Small intestine (tissue), 7 donors: Measurements from ENCODE around the gene UFSP2. TPM values are rescaled to one million over a fixed set of nuclear protein-coding genes. Genes with fewer than 3 reads are reported as not detected.

Experiments
- DNase-seq, 2 donors: peaks; one replicate each; pipeline versions ENCODE4 v3.0.0 to v3.0.0-alpha.2; 2013
- FAIRE-seq: peaks from 2 replicates; lab custom pipeline; 2012; peaks lifted over from hg19 to GRCh38; lab: Jason Lieb, UNC
- H3K27ac ChIP-seq, 3 donors: one replicate each; pipeline ENCODE4 v1.5.1; 2013; ENCODE audit warnings: low read length in 2 of 3, mild to moderate bottlenecking in 2 of 3, control low read depth in 1 of 3, inconsistent platforms in 1 of 3, low read depth in 1 of 3, moderate library complexity in 1 of 3
- H3K27me3 ChIP-seq, 3 donors: one replicate each; pipeline ENCODE4 v1.6.1; 2013; ENCODE audit warnings: low read length in 3 of 3, inconsistent platforms in 1 of 3; ENCODE audit not compliant: control insufficient read depth in 3 of 3, insufficient read depth in 3 of 3
- H3K36me3 ChIP-seq, 3 donors: one replicate each; pipeline ENCODE4 v1.6.1; 2013; ENCODE audit warnings: low read length in 3 of 3, inconsistent platforms in 1 of 3, low read depth in 1 of 3, mild to moderate bottlenecking in 1 of 3, moderate library complexity in 1 of 3; ENCODE audit not compliant: control insufficient read depth in 3 of 3, insufficient read depth in 2 of 3
- H3K4me1 ChIP-seq, 3 donors: one replicate each; pipeline ENCODE4 v1.6.1; 2013; ENCODE audit warnings: low read length in 2 of 3, inconsistent platforms in 1 of 3, low read depth in 1 of 3, mild to moderate bottlenecking in 1 of 3, moderate library complexity in 1 of 3; ENCODE audit not compliant: control insufficient read depth in 3 of 3, insufficient read depth in 2 of 3
- H3K4me3 ChIP-seq, 3 donors: one replicate each; pipeline ENCODE4 v1.5.1; 2013; ENCODE audit warnings: low read length in 3 of 3, control low read depth in 1 of 3, inconsistent platforms in 1 of 3, low read depth in 1 of 3, mild to moderate bottlenecking in 1 of 3, moderate library complexity in 1 of 3
- H3K9me3 ChIP-seq, 2 donors: one replicate each; pipeline ENCODE4 v1.6.1; 2013; ENCODE audit warnings: low read depth in 1 of 2, low read length in 1 of 2; ENCODE audit not compliant: control insufficient read depth in 2 of 2, insufficient read depth in 1 of 2
- WGBS, 3 donors: extraction: QIAGEN DNeasy Blood & Tissue Kit; methylation state at CpG; one replicate each; pipeline ENCODE4 v1.1.7; 2013; 5-methylcytosine and 5-hydroxymethylcytosine counted together
- polyA plus RNA-seq, 4 donors: library from polyadenylated mRNA; stranded (reverse) in 3 of 4; unstranded in 1 of 4; fragments of 200-250 nt in 3 of 4; fragments of 120-200 nt in 1 of 4; gene quantifications; one replicate each; pipeline versions ENCODE4 v1.2.1 to v1.2.3, GENCODE V29; 2013
- donor health status: healthy with polysubstance abuse.
- donor health status: control.
- donor health status: control.
- donor health status: Bipolar disorder and iron deficiency.
- donor health status: healthy.

The UFSP2 gene
- polyA plus RNA-seq, 4 donors: 14.1 to 25.6 (median 17.5) TPM

- peak overlapping the region in 1 of 3 donors; percentile 36 for H3K27ac ChIP-seq
- peaks cover 0 to 10% (median 0%) of the 10 kb centered on the region in 3 donors for H3K4me1 ChIP-seq
- FAIRE-seq: peak; percentile 5
- no peaks in the 10 kb centered on the region for H3K9me3 ChIP-seq
- DNase-seq: no peak
- peaks cover 0 to 8% (median 7%) of the 10 kb centered on the region in 3 donors for H3K36me3 ChIP-seq
- H3K27me3 ChIP-seq: no peaks in the 10 kb centered on the region
- 39 to 78% (median 73%) methylated on average over 2 of the region's 2 CpGs for WGBS, 3 donors
- H3K4me3 ChIP-seq: no peak overlapping the region
Observed at GRCh38 chr4:185398618-185399017, 27.1 kb downstream of the UFSP2 start.

- DNase-seq (peak; percentile 60 to 78), FAIRE-seq (no peak)
- Histone ChIP-seq H3K4me3 (peak within 1 kb of the TSS; percentile 71 to 94 (median 83)), H3K36me3 (peaks cover 0 to 3% (median 2%) of the 10 kb centered on the region in 3 donors), H3K9me3 (no peaks in the 10 kb centered on the region), H3K4me1 (peaks cover 0 to 10% (median 0%) of the 10 kb centered on the region in 3 donors), H3K27ac (peak within 1 kb of the TSS; percentile 100), H3K27me3 (no peaks in the 10 kb centered on the region)
- WGBS, 3 donors: 3 to 10% (median 9%) methylated on average over 36 to 38 of the region's 38 CpGs
Observed at GRCh38 chr4:185396724-185397385, 28.9 kb downstream of the UFSP2 start, which contains the start of gene ANKRD37. Gene ANKRD37, plus strand, starts transcription at chr4:185396841. Its CDS starts 83 bp downstream, at chr4:185396924.

- no peaks in the 10 kb centered on the region for H3K27me3 ChIP-seq
- 0 to 1% (median 0%) methylated on average over 74 to 98 of the region's 98 CpGs for WGBS, 3 donors
Observed at GRCh38 chr4:185395956-185396723, 29.6 kb downstream of the UFSP2 start.

GRCh38 chr4:185395238-185395955 is 30.4 kb downstream of the UFSP2 start, which contains the start of gene LRP2BP:
Gene LRP2BP, minus strand, starts transcription at chr4:185395924. Its CDS starts 17,738 bp downstream, at chr4:185378186.
- Histone ChIP-seq H3K36me3 (no peaks in the 10 kb centered on the region), H3K9me3 (no peaks in the 10 kb centered on the region), H3K4me3 (peak within 1 kb of the TSS; percentile 71 to 94 (median 83)), H3K4me1 (peaks cover 0 to 10% (median 0%) of the 10 kb centered on the region in 3 donors), H3K27ac (peak within 1 kb of the TSS; percentile 100), H3K27me3 (no peaks in the 10 kb centered on the region)
- WGBS, 3 donors: 1 to 5% (median 2%) methylated on average over 12 of the region's 12 CpGs
- DNase-seq (peak; percentile 42 to 48), FAIRE-seq (no peak)

More at GRCh38 chr4:185395956-185396723, 29.6 kb downstream of the UFSP2 start:
- H3K9me3 ChIP-seq: no peaks in the 10 kb centered on the region
- H3K36me3 ChIP-seq: no peaks in the 10 kb centered on the region
- peaks cover 0 to 10% (median 0%) of the 10 kb centered on the region in 3 donors for H3K4me1 ChIP-seq
- H3K27ac ChIP-seq: peak overlapping the region; percentile 100
- FAIRE-seq: no peak
- H3K4me3 ChIP-seq: peak overlapping the region; percentile 71 to 94 (median 83)
- DNase-seq: peak; percentile 99

- DNase-seq (peak; percentile 5 to 6), FAIRE-seq (no peak)
- H3K4me3 ChIP-seq: peak overlapping the region in 2 of 3 donors; percentile 19 to 83
- 54 to 66% (median 60%) methylated on average over 12 of the region's 12 CpGs for WGBS, 3 donors
- H3K27me3 ChIP-seq: no peaks in the 10 kb centered on the region
- no peaks in the 10 kb centered on the region for H3K36me3 ChIP-seq
- no peaks in the 10 kb centered on the region for H3K9me3 ChIP-seq
- H3K4me1 ChIP-seq: peaks cover 0 to 10% (median 0%) of the 10 kb centered on the region in 3 donors
- peak overlapping the region in 2 of 3 donors; percentile 1 to 100 for H3K27ac ChIP-seq
Observed at GRCh38 chr4:185394568-185395237, 31.1 kb downstream of the UFSP2 start.

GRCh38 chr4:185392156-185392555 is 33.6 kb downstream of the UFSP2 start:
- Histone ChIP-seq H3K27ac (no peak overlapping the region), H3K9me3 (no peaks in the 10 kb centered on the region), H3K4me1 (peaks cover 0 to 8% (median 0%) of the 10 kb centered on the region in 3 donors), H3K27me3 (no peaks in the 10 kb centered on the region), H3K4me3 (no peak overlapping the region), H3K36me3 (no peaks in the 10 kb centered on the region)
- 92 to 96% (median 96%) methylated on average over 1 of the region's 1 CpG for WGBS, 3 donors
- DNase-seq: no peak
- FAIRE-seq: no peak

- Histone ChIP-seq H3K4me3 (no peak overlapping the region), H3K27ac (no peak overlapping the region), H3K9me3 (no peaks in the 10 kb centered on the region), H3K4me1 (peaks cover 0 to 5% (median 0%) of the 10 kb centered on the region in 3 donors), H3K27me3 (no peaks in the 10 kb centered on the region), H3K36me3 (no peaks in the 10 kb centered on the region)
- FAIRE-seq (no peak), DNase-seq (no peak)
- 95 to 97% (median 95%) methylated on average over 6 of the region's 6 CpGs for WGBS, 3 donors
Observed at GRCh38 chr4:185390941-185391340, 34.8 kb downstream of the UFSP2 start.
